HepG2 (cell line): ENCODE results near the gene MYO5B. TPM values are rescaled to one million over a fixed set of nuclear protein-coding genes. Genes with fewer than 3 reads are reported as not detected.
A peak's percentile ranks its signal among the peaks of the same experiment; 100 is the strongest.

Source experiments
- ATAC-seq: fragments of 200-7000 bp; cut with Tn5 transposase; 3 replicates; pipeline ENCODE4 v1.9.1; 2020; ENCODE audit warnings: mild to moderate bottlenecking, moderate library complexity
- BruUV-seq: library from RNA; stranded (reverse); fragments of 400-500 nt; replicated peaks from 2 replicates; lab custom pipeline; 2021; lab: Mats Ljungman, UMichigan
- CTCF ChIA-PET: fragments of 300-600 bp; formaldehyde crosslinking; extraction: SDS; loops from one replicate; lab custom pipeline; 2021; ENCODE audit warnings: low total read pairs, inconsistent platforms, low intra/inter-chr PET ratio; lab: Yijun Ruan, JAX
- POLR2A ChIA-PET: fragments of 350-600 bp; sonication (Branson Sonifier 250); formaldehyde crosslinking; loops from one replicate; lab custom pipeline; 2020; ENCODE audit warnings: antibody characterized with exemption, inconsistent platforms; lab: Yijun Ruan, JAX
- DNase-seq: peaks from one replicate; pipeline ENCODE4 v3.0.0-alpha.2; 2015; ENCODE audit warnings: low spot score
- FAIRE-seq: peaks from 3 replicates; lab custom pipeline; 2011; peaks lifted over from hg19 to GRCh38; lab: Jason Lieb, UNC
- H2AFZ ChIP-seq: one replicate; pipeline ENCODE4 v1.6.1; 2011; ENCODE audit warnings: low read length, inconsistent platforms
- H3K27ac ChIP-seq: fragments of 300-600 bp; 3 replicates; pipeline ENCODE4 v1.8.0; 2011; ENCODE audit warnings: mixed run types, mild to moderate bottlenecking, mixed read lengths, low read length, inconsistent platforms; ENCODE audit not compliant: insufficient read depth; ENCODE audit errors: extremely low read length
- H3K27me3 ChIP-seq, 2 experiments: fragments of 200-600 bp in 1 of 2; 2 replicates in 1 of 2; 3 replicates in 1 of 2; pipeline versions ENCODE4 v1.6.0 to v1.8.0; 2011; ENCODE audit warnings: low read length in 2 of 2, mild to moderate bottlenecking in 2 of 2, moderate library complexity in 2 of 2, inconsistent platforms in 1 of 2; ENCODE audit not compliant: insufficient read depth in 2 of 2, control insufficient read depth in 1 of 2
- H3K36me3 ChIP-seq, 2 experiments: fragments of 200-600 bp in 1 of 2; replicated peaks in 1 of 2; 2 replicates in 1 of 2; 3 replicates in 1 of 2; pipeline versions ENCODE4 v1.5.1 to v1.8.0; 2011; ENCODE audit warnings: low read length in 2 of 2, inconsistent platforms in 1 of 2; ENCODE audit not compliant: insufficient read depth in 2 of 2, control insufficient read depth in 1 of 2
- H3K4me1 ChIP-seq: 2 replicates; pipeline ENCODE4 v1.5.1; 2012; ENCODE audit warnings: low read length, inconsistent platforms; ENCODE audit not compliant: insufficient read depth
- H3K4me2 ChIP-seq: 2 replicates; pipeline ENCODE4 v1.6.0; 2011; ENCODE audit warnings: low read depth, low read length, inconsistent platforms
- H3K4me3 ChIP-seq, 3 experiments: fragments of 200-600 bp in 1 of 3; sonication (generic), shearing (Covaris generic) in 1 of 3; replicated peaks in 1 of 3; 2 replicates each; pipeline ENCODE4 v1.5.1; 2011 to 2016; ENCODE audit warnings: low read length in 3 of 3, inconsistent platforms in 2 of 3, low read depth in 2 of 3, mild to moderate bottlenecking in 2 of 3, control low read depth in 1 of 3, mixed read lengths in 1 of 3; ENCODE audit not compliant: insufficient read depth in 1 of 3
- H3K79me2 ChIP-seq: one replicate; pipeline ENCODE4 v1.6.1; 2011; ENCODE audit warnings: low read length, inconsistent platforms; ENCODE audit not compliant: insufficient read depth
- H3K9ac ChIP-seq: 2 replicates; pipeline ENCODE4 v1.6.0; 2011; ENCODE audit warnings: mild to moderate bottlenecking, low read depth, low read length, inconsistent platforms; ENCODE audit not compliant: insufficient read depth
- H3K9me3 ChIP-seq: 2 replicates; pipeline ENCODE4 v1.5.1; 2012; ENCODE audit warnings: mild to moderate bottlenecking, low read length
- H4K20me1 ChIP-seq: 2 replicates; pipeline ENCODE4 v1.6.0; 2011; ENCODE audit warnings: inconsistent platforms, mild to moderate bottlenecking, low read length, moderate library complexity; ENCODE audit not compliant: insufficient read depth
- CREM ChIP-seq, 2 experiments: sonication (generic) in 1 of 2; formaldehyde crosslinking in 1 of 2; IDR thresholded peaks; 2 replicates each; pipeline versions ENCODE4 v1.4.0 to v1.6.1; 2016 to 2020; ENCODE audit warnings: antibody characterized with exemption in 1 of 2, mild to moderate bottlenecking in 1 of 2, missing genetic modification reagents in 1 of 2
- FOXO1 ChIP-seq: sonication (generic); formaldehyde crosslinking; IDR thresholded peaks from 2 replicates; pipeline ENCODE4 v1.4.0; 2020; ENCODE audit warnings: missing genetic modification reagents
- GATAD2A ChIP-seq: IDR thresholded peaks from 2 replicates; pipeline ENCODE4 v1.6.1; 2016
- KLF6 ChIP-seq: IDR thresholded peaks from 2 replicates; pipeline ENCODE4 v1.8.0; 2016; ENCODE audit warnings: missing biosample characterization, missing genetic modification reagents
- MED8 ChIP-seq: sonication (generic); formaldehyde crosslinking; IDR thresholded peaks from 2 replicates; pipeline ENCODE4 v1.8.1; 2023; ENCODE audit warnings: mild to moderate bottlenecking, missing genetic modification reagents; ENCODE audit not compliant: insufficient replicate concordance
- MIER3 ChIP-seq: IDR thresholded peaks from 2 replicates; pipeline ENCODE4 v1.6.1; 2016; ENCODE audit warnings: missing compliant biosample characterization, borderline replicate concordance
- NCOA2 ChIP-seq: sonication (generic); formaldehyde crosslinking; IDR thresholded peaks from 2 replicates; pipeline ENCODE4 v1.8.0; 2022; ENCODE audit warnings: inconsistent platforms
- RELA ChIP-seq: sonication (generic); formaldehyde crosslinking; IDR thresholded peaks from 2 replicates; pipeline ENCODE4 v1.4.0; 2020; ENCODE audit warnings: missing genetic modification reagents
- SMARCE1 ChIP-seq: fragments of 450-650 bp; IDR thresholded peaks from 2 replicates; pipeline ENCODE4 v1.6.1; 2017; ENCODE audit warnings: borderline replicate concordance
- SPEN ChIP-seq: sonication (generic); formaldehyde crosslinking; IDR thresholded peaks from 2 replicates; pipeline ENCODE4 v1.5.1; 2020; ENCODE audit warnings: low read depth, mild to moderate bottlenecking, missing genetic modification reagents
- YY1 ChIP-seq: IDR thresholded peaks from 2 replicates; pipeline ENCODE4 v1.6.1; 2011; ENCODE audit warnings: low read length, low read depth, moderate library complexity, mild to moderate bottlenecking; ENCODE audit not compliant: insufficient read depth, insufficient replicate concordance
- ZBTB40 ChIP-seq, 2 experiments: fragments of 450-650 bp in 1 of 2; sonication (generic) in 1 of 2; formaldehyde crosslinking in 1 of 2; IDR thresholded peaks; 2 replicates each; pipeline versions ENCODE4 v1.6.1 to v1.8.0; 2016 to 2022; ENCODE audit warnings: antibody characterized with exemption in 1 of 2, mild to moderate bottlenecking in 1 of 2, missing genetic modification reagents in 1 of 2
- ZMYM2 ChIP-seq: sonication (generic); formaldehyde crosslinking; IDR thresholded peaks from 2 replicates; pipeline ENCODE4 v1.8.0; 2022; ENCODE audit warnings: mild to moderate bottlenecking, missing genetic modification reagents
- ZNF44 ChIP-seq: sonication (generic); formaldehyde crosslinking; IDR thresholded peaks from 2 replicates; pipeline ENCODE4 v1.5.1; 2020; ENCODE audit warnings: mild to moderate bottlenecking, missing genetic modification reagents
- ZNF543 ChIP-seq: sonication (generic); formaldehyde crosslinking; IDR thresholded peaks from 2 replicates; pipeline ENCODE4 v1.4.0; 2020; ENCODE audit warnings: mild to moderate bottlenecking, missing genetic modification reagents
- ZNF598 ChIP-seq: sonication (generic); formaldehyde crosslinking; IDR thresholded peaks from 2 replicates; pipeline ENCODE4 v1.5.1; 2020; ENCODE audit warnings: mild to moderate bottlenecking, missing genetic modification reagents, borderline replicate concordance
- WGBS: methylation state at CpG from one replicate; pipeline ENCODE4 v1.1.6; 2017; ENCODE audit warnings: low lambda C conversion rate; 5-methylcytosine and 5-hydroxymethylcytosine counted together
- in situ Hi-C: cut with HindIII; loops from 2 replicates; pipeline ENCODE4 v1.10.0; 2017; ENCODE audit warnings: low pct_unique_long_range_greater_than_20kb; ENCODE audit not compliant: extremely low pct_ligation_motif_present
- intact Hi-C: fragments of 100-400 bp; cut with micrococcal nuclease; formaldehyde crosslinking; loops from one replicate; pipeline ENCODE4 v1.10.0; 2022; ENCODE audit not compliant: unreplicated experiment
- polyA plus RNA-seq, 8 experiments: library from polyadenylated mRNA; depleted of rRNA in 3 of 8; stranded (reverse) in 7 of 8; unstranded in 1 of 8; fragments of >200 nt; fragmentation: Illumina TruSeq in 4 of 8; extraction: Trizol in 4 of 8; gene quantifications; 2 replicates each; pipeline versions ENCODE4 v1.2.1 to v1.2.3, GENCODE V29; 2011 to 2016; ENCODE audit warnings: low read depth in 4 of 8, missing spikeins in 1 of 8, mixed read lengths in 1 of 8; ENCODE audit not compliant: insufficient read depth in 1 of 8
- total RNA-seq, 5 experiments: library from RNA; depleted of rRNA; stranded (reverse); fragments of >200 nt; fragmentation: Illumina TruSeq; extraction: Trizol; gene quantifications; 2 replicates each; pipeline ENCODE4 v1.2.3, GENCODE V29; 2016; ENCODE audit warnings: low read depth in 1 of 5

Gene MYO5B
- total and polyA plus RNA-seq, 2 of the 13 experiments (the other 11 are each of a cell fraction or from before 2014, with no cell fraction given), result 13.1 to 24.0 TPM

GRCh38 chr18:49813069-49813318 is 382.0 kb downstream of the MYO5B start:
- 2% methylated on average over 17 of the region's 17 CpGs for WGBS
- Histone ChIP-seq H4K20me1 (no peaks in the 10 kb centered on the region), H3K79me2 (peaks cover 59% of the 10 kb centered on the region), H3K4me2 (peak overlapping the region; percentile 77), H3K4me1 (peaks cover 45% of the 10 kb centered on the region), H3K27me3 (no peaks in the 10 kb centered on the region), H3K36me3 (no peaks in the 10 kb centered on the region; a peak in 1 of 5 replicates), H2AFZ (no peak overlapping the region), H3K4me3 (peak overlapping the region; percentile 71 to 95 (median 88)), H3K9ac (peak overlapping the region; percentile 79), H3K9me3 (peaks cover 7% of the 10 kb centered on the region; the same call in 1 of the 2 replicates), H3K27ac (peak overlapping the region; percentile 96)
- peak; percentile 75 for ATAC-seq
- in situ Hi-C loops, result no loop called here
- intact Hi-C loops, result loop anchor here (2.0 to 5.0 kb wide), 2 partner anchors 20 to 44 kb away; no protein-coding TSS in a partner anchor
- FAIRE-seq, result no peak
- POLR2A ChIA-PET, result interaction anchor here (0.7 to 2.3 kb wide), 3 partner anchors 22 to 46 kb away, joined by 3 to 31 read pairs (median 4); no protein-coding TSS in a partner anchor
- DNase-seq, result peak; percentile 24
- CTCF ChIA-PET, result no interaction called here
- BruUV-seq, result no TSS peak
- TF ChIP-seq FOXO1 (CRISPR knock-in tag) (0 out of 2 replicates have a peak, but pooled peaks have one; percentile 4), MED8 (CRISPR knock-in tag) (no peak), SMARCE1 (no peak), KLF6 (CRISPR knock-in tag) (no peak; the same call in 1 of the 2 replicates), ZNF598 (CRISPR knock-in tag) (no peak), SPEN (no peak), MIER3 (CRISPR knock-in tag) (no peak), CREM (IDR thresholded peaks at IDR 0.05) (0 out of 2 replicates have a peak, but pooled peaks have one; percentile 11), CREM (CRISPR knock-in tag; IDR thresholded peaks at IDR 0.05) (no peak), RELA (CRISPR knock-in tag) (no peak), YY1 (no peak), GATAD2A (no peak), ZNF44 (no peak), ZBTB40 (IDR thresholded peaks at IDR 0.05) (no peak), ZBTB40 (CRISPR knock-in tag; IDR thresholded peaks at IDR 0.05) (no peak; the same call in 1 of the 2 replicates), NCOA2 (CRISPR knock-in tag) (no peak), ZMYM2 (no peak), ZNF543 (CRISPR knock-in tag) (0 out of 2 replicates have a peak, but pooled peaks have one; percentile 15)
